Body of pancreas (tissue), 4 donors: Measurements from ENCODE around the gene GRM8. TPM values are rescaled to one million over a fixed set of nuclear protein-coding genes. Genes with fewer than 3 reads are reported as not detected.
"Not testable (repeated sequence)": the region's sequence is repeated elsewhere in the genome, so short reads cannot be mapped to it uniquely, and the experiment has no call there.

Source experiments
- ATAC-seq: fragments of 150-250 bp; one replicate; pipeline ENCODE4 v1.9.1; 2016
- DNase-seq, 4 donors: peaks; one replicate each; pipeline ENCODE4 v3.0.0-alpha.2; 2019
- H3K27ac ChIP-seq, 4 donors: fragments of 200-600 bp; sonication (generic); 1 replicate in 3 of 4; 2 replicates in 1 of 4; pipeline versions ENCODE4 v1.5.1 to v1.6.1; 2016 to 2019; ENCODE audit warnings: mild to moderate bottlenecking in 1 of 4, mixed read lengths in 1 of 4, moderate library complexity in 1 of 4
- H3K27me3 ChIP-seq, 2 donors: fragments of 200-600 bp; sonication (generic); one replicate each; pipeline ENCODE4 v1.6.0; 2016; ENCODE audit warnings: mild to moderate bottlenecking in 1 of 2
- H3K36me3 ChIP-seq, 2 donors: fragments of 200-600 bp; sonication (generic); replicated peaks in 1 of 2; 2 replicates each; pipeline ENCODE4 v1.5.1; 2016; ENCODE audit warnings: low read depth in 2 of 2; ENCODE audit not compliant: insufficient read depth in 1 of 2
- H3K4me1 ChIP-seq: fragments of 200-600 bp; sonication (generic); one replicate; pipeline ENCODE4 v1.6.0; 2016
- H3K4me3 ChIP-seq, 2 donors: fragments of 200-600 bp; sonication (generic); 1 replicate in 1 of 2; 2 replicates in 1 of 2; pipeline ENCODE4 v1.5.1; 2016 to 2019
- H3K9me3 ChIP-seq, 3 donors: fragments of 200-600 bp; sonication (generic); 1 replicate in 2 of 3; 2 replicates in 1 of 3; pipeline ENCODE4 v1.5.1; 2016
- POLR2A ChIP-seq, 3 donors: fragments of 450-650 bp; IDR thresholded peaks; one replicate each; pipeline ENCODE4 v1.6.1; 2016; ENCODE audit warnings: antibody characterized with exemption in 3 of 3, mild to moderate bottlenecking in 2 of 3
- WGBS, 2 donors: methylation state at CpG; one replicate each; pipeline ENCODE4 v1.1.5; 2017; 5-methylcytosine and 5-hydroxymethylcytosine counted together
- intact Hi-C: fragments of 100-400 bp; cut with DNase I; formaldehyde crosslinking; loops from one replicate; pipeline ENCODE4 v1.15.1; 2023
- total RNA-seq, 2 donors: library from RNA; depleted of rRNA; stranded (reverse); fragments of >200 nt; gene quantifications; one replicate each; pipeline ENCODE4 v1.1.0, GENCODE V29; 2016
- TF ChIP-seq, protein P1 (sequence below), 7 experiments: fragments of 450-650 bp in 4 of 7; fragments of 200-600 bp in 3 of 7; sonication (generic) in 3 of 7; IDR thresholded peaks; one replicate each; pipeline ENCODE4 v1.5.1; 2016 to 2019; ENCODE audit warnings: antibody characterized with exemption in 7 of 7

The GRM8 gene
- total RNA-seq, 2 donors from 2014 or later: 2.3 TPM; not detected in 1

DNA sequence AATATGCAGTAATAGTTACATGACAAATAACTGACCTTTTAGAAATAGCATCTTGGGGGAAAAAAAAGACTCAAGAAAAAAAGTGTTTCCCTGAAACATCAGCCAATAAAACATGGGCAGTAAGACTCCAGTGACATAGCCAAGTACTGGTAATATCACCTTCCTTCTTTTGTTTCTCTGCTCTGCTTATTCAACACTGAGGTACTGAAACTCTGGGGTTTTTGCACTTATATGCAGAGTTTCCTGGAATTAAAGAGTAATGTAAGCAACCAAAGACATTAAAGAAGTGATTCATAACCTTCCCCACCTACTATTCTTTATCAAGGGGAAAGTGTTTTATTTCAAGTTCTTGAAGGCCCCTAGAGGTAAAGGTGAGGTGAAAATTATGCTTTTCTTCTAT lies 414.5 kb downstream of the GRM8 start:
- no peak for ATAC-seq
- intact Hi-C loops: no loop called here
- H3K36me3 ChIP-seq: no peaks in the 10 kb centered on the region
- no peak overlapping the region for H3K4me3 ChIP-seq
- H3K27me3 ChIP-seq: no peaks in the 10 kb centered on the region
- no peaks in the 10 kb centered on the region for H3K9me3 ChIP-seq
- no peak overlapping the region for H3K27ac ChIP-seq
- no peaks in the 10 kb centered on the region for H3K4me1 ChIP-seq
- no peak for TF ChIP-seq POLR2A (IDR thresholded peaks at IDR 0.05)
- TF ChIP-seq, protein P1, sequence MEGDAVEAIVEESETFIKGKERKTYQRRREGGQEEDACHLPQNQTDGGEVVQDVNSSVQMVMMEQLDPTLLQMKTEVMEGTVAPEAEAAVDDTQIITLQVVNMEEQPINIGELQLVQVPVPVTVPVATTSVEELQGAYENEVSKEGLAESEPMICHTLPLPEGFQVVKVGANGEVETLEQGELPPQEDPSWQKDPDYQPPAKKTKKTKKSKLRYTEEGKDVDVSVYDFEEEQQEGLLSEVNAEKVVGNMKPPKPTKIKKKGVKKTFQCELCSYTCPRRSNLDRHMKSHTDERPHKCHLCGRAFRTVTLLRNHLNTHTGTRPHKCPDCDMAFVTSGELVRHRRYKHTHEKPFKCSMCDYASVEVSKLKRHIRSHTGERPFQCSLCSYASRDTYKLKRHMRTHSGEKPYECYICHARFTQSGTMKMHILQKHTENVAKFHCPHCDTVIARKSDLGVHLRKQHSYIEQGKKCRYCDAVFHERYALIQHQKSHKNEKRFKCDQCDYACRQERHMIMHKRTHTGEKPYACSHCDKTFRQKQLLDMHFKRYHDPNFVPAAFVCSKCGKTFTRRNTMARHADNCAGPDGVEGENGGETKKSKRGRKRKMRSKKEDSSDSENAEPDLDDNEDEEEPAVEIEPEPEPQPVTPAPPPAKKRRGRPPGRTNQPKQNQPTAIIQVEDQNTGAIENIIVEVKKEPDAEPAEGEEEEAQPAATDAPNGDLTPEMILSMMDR (IDR thresholded peaks at IDR 0.05): no peak
- DNase-seq: no peak

DNA sequence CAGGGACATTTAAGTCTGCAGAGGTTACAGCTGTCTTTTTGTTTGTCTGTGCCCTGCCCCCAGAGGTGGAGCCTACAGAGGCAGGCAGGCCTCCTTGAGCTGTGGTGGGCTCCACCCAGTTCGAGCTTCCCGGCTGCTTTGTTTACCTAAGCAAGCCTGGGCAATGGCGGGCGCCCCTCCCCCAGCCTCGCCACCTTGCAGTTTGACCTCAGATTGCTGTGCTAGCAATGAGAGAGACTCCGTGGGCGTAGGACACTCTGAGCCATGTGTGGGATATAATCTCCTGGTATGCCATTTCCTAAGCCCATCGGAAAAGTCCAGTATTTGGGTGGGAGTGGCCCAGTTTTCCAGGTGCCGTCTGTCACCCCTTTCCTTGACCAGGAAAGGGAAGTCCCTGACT lies 421.5 kb downstream of the GRM8 start:
- ATAC-seq, H3K4me1 ChIP-seq, H3K27me3 ChIP-seq, H3K36me3 ChIP-seq, H3K9me3 ChIP-seq, H3K27ac ChIP-seq, intact Hi-C loops, H3K4me3 ChIP-seq, DNase-seq: not testable (repeated sequence)
- 78 to 80% methylated on average over 4 to 9 of the region's 9 CpGs for WGBS, 2 donors

DNA sequence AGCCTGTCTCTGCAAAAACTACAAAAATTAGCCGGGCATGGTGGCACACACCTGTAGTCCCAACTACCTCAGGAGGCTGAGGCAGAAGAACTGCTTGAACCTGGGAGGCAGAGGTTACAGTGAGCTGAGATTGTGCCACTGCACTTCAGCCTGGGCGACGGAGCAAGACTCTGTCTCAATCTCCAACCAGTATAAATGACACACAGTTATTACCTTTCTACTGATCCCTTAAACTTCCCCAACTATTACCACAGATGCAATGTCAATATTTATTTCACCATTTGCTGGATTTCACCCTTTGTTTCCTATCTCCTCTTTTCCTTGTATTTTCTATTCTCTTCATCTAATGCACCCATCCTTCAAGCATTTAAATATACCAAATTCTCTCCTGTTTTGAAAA lies 431.8 kb downstream of the GRM8 start:
- Histone ChIP-seq H3K9me3 (no peaks in the 10 kb centered on the region), H3K4me1 (no peaks in the 10 kb centered on the region), H3K27me3 (no peaks in the 10 kb centered on the region), H3K36me3 (no peaks in the 10 kb centered on the region), H3K27ac (no peak overlapping the region), H3K4me3 (no peak overlapping the region)
- no peak for TF ChIP-seq POLR2A (IDR thresholded peaks at IDR 0.05)
- TF ChIP-seq, protein P1 (IDR thresholded peaks at IDR 0.05): no peak
- intact Hi-C loops: no loop called here
- 90 to 100% methylated on average over 3 of the region's 3 CpGs for WGBS, 2 donors
- ATAC-seq (no peak), DNase-seq (no peak)

DNA sequence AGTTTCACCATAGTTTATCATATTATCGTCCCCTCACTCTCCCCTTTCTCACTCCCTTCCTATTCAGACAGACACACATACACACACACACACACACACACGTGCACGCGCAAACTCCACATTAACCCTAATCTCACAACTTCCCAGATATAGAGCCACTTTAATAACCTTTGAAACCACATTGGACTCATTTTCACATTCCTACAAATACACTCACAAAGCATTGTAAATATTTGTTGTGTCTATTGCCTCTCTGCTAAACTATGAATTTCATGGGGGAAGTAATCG lies 433.6 kb downstream of the GRM8 start:
- 62 to 75% methylated on average over 5 of the region's 5 CpGs for WGBS, 2 donors

DNA sequence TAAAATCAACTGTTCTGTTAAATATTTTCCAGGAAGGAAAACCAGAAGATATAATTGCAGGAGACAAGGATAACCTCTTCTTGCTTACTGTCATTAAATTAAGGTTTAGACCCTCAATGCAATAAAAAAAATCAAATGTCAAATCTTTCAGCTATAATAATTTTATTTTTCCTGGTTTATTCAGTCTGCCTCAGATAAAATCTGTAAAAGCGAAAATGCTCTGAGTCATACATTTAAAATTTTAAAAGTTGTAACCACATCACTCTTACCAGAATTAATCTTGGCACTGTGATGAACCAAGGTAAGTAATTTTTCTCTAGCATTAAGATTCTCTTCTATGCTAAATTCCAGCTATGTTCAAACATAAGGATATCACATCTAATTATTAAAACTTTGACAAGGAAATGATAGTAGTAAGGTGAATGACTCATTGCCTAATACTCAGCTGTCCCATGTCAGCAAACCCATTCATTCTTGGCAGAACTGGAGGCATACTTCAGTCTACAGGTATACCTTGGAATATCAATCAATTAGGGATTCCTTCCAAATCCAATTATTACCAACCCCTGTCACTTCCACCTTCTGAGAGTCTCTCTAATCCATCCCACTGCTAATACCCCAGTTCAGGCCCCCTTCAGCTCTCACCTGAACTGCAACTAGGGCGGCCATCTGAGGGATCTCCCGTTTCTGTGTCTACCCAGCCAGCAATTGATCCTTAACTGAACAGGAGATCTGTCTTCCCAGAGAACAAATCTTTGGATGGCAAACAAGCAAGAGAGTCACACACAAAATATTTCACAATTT lies 434.1 kb downstream of the GRM8 start:
- no peaks in the 10 kb centered on the region for H3K27me3 ChIP-seq
- no peak overlapping the region for H3K4me3 ChIP-seq
- H3K36me3 ChIP-seq: no peaks in the 10 kb centered on the region
- TF ChIP-seq, protein P1 (IDR thresholded peaks at IDR 0.05): no peak
- TF ChIP-seq POLR2A (IDR thresholded peaks at IDR 0.05): no peak
- intact Hi-C loops: no loop called here
- no peaks in the 10 kb centered on the region for H3K9me3 ChIP-seq
- ATAC-seq (no peak), DNase-seq (no peak)
- H3K4me1 ChIP-seq: no peaks in the 10 kb centered on the region
- WGBS, 2 donors: 80 to 91% methylated on average over 3 of the region's 3 CpGs
- no peak overlapping the region for H3K27ac ChIP-seq

More for the DNA sequence above, 433.6 kb downstream of the GRM8 start:
- no peaks in the 10 kb centered on the region for H3K9me3 ChIP-seq
- H3K4me1 ChIP-seq: no peaks in the 10 kb centered on the region
- ATAC-seq: no peak
- H3K27me3 ChIP-seq: no peaks in the 10 kb centered on the region
- no peak for DNase-seq
- intact Hi-C loops: no loop called here
- TF ChIP-seq POLR2A (IDR thresholded peaks at IDR 0.05): no peak
- TF ChIP-seq, protein P1 (IDR thresholded peaks at IDR 0.05): no peak
- no peak overlapping the region for H3K27ac ChIP-seq
- no peaks in the 10 kb centered on the region for H3K36me3 ChIP-seq
- no peak overlapping the region for H3K4me3 ChIP-seq
